T47D (cell line): ENCODE data around the gene GPR18.
"Not testable (repeated sequence)": the region's sequence is repeated elsewhere in the genome, so short reads cannot be mapped to it uniquely, and the experiment has no call there.

ENCODE experiments used
- DNase-seq, 2 experiments: peaks; one replicate each; pipeline versions ENCODE4 v3.0.0 to v3.0.0-alpha.2; 2011 to 2012; ENCODE audit warnings: low read depth in 1 of 2, low spot score in 1 of 2
- JUND ChIP-seq: IDR thresholded peaks from 2 replicates; pipeline ENCODE4 v1.6.1; 2012; ENCODE audit warnings: low read depth
- in situ Hi-C: cut with HindIII; loops from 2 replicates; pipeline ENCODE4 v1.10.0; 2016; ENCODE audit warnings: low sequenced_read_pairs, low pct_unique_long_range_greater_than_20kb

The GPR18 gene

DNA sequence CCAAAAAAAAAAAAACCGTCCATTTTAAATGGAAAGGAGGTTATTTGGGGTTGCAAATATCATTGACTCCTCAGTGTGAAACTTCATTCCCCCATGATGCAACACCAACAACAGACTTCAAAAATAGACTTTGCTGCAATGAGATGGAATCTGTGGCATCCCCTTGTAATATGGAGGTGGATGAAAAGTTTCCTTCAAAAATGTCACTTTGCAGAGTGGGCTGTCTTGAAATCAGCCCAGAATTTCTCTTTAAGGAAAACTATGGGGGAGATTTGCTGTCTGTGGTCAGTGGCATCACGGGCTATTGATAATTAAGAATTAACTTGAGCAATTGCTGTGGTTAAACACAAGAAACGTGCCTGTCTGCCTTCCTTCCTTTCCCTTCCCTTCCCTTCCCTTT lies 1.5 kb downstream of the GPR18 start:
- in situ Hi-C loops, result no loop called here
- no peak for TF ChIP-seq JUND

DNA sequence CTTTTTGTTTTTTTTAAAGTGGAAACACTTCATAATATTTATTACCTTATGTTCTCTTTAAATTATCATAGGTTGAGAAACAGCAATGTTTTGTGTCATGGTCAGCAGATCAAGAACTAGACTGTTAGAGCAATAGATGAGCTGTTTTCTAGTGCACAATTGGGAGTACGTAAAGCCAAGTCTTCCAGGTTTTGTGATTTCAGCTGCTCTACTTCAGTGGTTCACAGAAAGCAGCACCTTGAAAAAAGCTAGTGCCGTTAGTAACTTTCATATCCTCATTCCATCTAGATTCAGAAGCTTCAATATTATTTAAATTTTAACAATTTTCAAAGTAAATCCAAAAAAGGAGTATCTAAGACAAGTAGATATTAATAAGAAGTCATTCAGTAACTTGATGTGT lies 1.9 kb downstream of the GPR18 start:
- no peak for TF ChIP-seq JUND
- in situ Hi-C loops, result no loop called here
- DNase-seq, result no peak

More for the DNA sequence above, 1.5 kb downstream of the GPR18 start:
- no peak for DNase-seq

DNA sequence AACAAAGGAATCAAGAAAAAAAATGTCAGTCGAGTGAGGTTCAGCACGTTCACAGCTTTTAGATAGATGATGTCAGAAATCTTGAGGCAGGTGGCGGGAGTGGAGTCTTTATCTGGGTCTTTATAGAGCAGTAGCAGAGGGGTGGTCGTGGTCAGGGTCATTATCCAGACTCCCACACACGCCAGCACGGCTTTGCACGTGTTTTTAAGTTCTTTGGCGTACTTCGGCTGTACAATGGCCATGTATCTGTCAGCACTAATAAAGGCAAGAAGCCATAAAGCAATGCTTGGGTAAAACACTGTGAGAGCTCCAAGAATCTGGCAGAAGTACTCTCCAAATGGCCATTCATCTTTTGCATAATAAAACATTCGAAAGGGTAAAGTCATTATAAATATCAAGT lies 2.9 kb downstream of the GPR18 start:
- no peak for TF ChIP-seq JUND
- in situ Hi-C loops, result no loop called here
- no peak for DNase-seq

DNA sequence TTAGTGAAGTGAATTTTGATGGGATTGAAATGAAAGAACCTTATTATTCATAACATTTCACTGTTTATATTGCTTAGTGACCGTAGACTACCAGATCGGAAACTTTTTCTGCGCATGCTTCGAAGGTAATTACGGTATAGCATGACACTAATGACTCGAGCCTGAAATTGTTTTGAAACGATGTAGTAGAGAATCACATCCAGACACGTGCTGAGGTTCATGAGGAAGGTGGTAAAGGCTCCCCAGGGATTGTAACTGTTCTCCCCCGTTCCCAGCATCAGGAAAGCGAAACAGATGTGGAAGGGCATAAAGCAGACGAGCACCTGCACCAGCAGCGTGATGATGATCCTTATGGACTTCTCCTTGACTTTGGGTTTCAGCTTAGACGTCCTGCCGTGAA lies 3.3 kb downstream of the GPR18 start:
- TF ChIP-seq JUND, result no peak
- no peak for DNase-seq
- in situ Hi-C loops, result no loop called here

DNA sequence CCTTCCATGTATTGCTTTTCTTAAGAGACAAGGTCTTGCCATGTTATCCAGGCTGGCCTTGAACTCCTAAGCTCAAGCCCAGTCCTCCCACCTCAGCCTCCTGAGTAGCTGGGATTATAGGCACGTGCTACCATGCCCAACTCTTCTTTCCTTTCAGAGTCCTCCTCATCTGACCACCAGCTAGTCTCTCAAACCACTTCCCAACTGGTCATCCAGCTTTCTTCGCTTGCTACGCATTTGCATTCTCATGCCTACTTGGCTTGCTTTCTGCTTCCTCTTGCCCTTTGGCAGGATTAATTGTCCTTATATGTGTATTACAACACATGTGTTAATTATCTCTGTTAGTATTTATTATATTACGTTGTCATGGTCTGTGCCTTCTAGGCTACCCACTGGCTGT lies 6.3 kb downstream of the GPR18 start:
- TF ChIP-seq JUND, result no peak
- in situ Hi-C loops, result no loop called here
- no peak for DNase-seq

DNA sequence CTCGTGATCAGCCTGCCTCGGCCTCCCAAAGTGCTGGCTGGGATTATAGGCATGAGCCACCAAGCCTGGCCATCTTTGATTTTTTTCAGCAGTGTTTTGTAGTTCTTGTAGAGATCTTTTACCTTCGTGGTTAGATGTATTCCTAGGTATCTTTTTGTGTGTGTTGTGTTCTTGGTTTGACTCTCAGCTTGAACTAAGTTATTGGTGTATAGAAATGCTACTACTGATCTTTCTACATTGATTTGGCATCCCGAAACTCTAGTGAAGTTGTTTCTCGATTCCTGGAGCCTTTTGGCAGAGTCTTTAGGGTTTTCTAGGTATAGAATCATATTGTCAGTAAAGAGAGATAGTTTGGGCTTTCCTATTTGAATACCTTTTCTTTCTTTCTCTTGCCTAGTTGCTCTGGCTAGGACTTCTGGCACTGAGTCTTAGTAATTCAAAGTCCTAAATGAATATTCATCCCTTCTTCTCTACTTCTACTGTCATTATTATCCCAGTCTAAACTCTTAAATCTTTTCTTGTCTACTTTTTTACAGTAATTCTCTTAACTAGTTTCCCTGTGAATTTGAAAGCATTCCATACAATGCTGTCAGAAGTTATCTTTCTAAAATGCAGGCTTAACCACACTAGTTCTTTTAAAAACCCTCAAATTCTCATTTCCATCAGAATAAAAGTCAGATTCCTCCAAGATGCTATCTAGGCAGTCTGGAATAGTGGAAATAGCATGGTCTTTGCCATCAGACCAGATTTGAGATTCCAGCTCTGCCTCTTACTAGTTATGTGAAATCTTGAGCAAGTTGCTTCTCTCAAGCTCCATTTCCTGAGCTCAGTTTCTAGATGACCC lies 7.0 kb downstream of the GPR18 start:
- in situ Hi-C loops, result no loop called here
- no peak for TF ChIP-seq JUND
- no peak for DNase-seq

DNA sequence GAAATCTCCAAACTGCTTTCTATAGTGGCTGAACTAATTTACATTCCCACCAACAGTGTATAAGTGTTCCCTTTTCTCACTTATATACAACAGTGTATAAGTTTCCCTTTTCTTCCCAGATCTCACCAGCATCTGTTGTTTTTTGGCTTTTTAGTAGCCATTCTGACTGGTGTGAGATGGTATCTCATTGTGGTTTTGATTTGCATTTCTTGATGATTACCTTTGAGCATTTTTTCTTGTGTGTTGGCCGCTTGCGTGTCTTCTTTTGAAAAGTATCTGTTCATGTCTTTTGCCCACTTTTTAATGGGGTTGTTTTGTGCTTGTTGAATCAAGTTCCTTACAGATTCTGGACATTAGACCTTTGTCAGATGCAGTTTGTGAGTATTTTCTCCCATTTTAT lies 8.6 kb downstream of the GPR18 start:
- in situ Hi-C loops, DNase-seq: not testable (repeated sequence)

DNA sequence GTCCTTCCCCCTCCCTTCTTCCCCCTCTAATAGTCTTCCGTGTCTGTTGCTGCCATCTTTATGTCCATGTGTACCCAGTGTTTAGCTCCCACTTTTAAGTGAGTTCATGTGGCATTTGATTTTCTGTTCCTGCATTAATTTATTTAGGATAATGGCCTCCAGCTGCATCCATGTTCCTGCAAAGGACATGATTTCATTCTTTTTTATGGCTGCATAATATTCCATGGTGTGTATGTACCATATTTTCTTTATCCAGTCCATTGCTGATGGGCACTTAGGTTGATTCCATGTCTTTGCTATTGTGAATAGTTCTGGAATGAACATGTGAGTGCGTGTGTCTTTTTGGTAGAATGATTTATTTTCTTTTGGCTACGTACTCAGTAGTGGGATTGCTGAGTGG lies 9.0 kb downstream of the GPR18 start:
- not testable (repeated sequence) for DNase-seq

DNA sequence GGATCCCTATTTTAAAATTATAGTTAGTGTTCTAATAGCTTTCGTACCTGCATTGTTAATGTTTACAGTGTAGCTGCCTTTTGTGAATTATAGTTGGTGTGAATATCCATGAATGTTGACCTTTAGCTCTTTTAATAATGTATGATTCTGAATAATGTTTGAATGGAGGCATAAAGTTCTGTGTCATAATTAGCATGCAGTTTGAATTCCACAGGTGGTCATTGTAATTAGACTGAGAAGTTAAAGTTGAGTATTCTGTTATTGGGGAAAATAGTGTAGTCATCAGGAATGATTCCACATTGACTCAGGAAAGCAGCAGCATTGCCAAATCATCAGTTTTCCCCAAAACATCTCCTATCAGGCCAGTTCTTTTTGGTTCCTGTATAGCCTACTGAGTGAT lies 12.1 kb downstream of the GPR18 start:
- no peak for TF ChIP-seq JUND
- in situ Hi-C loops, result no loop called here
- no peak for DNase-seq

More for the DNA sequence above, 9.0 kb downstream of the GPR18 start:
- in situ Hi-C loops, result not testable (repeated sequence)

DNA sequence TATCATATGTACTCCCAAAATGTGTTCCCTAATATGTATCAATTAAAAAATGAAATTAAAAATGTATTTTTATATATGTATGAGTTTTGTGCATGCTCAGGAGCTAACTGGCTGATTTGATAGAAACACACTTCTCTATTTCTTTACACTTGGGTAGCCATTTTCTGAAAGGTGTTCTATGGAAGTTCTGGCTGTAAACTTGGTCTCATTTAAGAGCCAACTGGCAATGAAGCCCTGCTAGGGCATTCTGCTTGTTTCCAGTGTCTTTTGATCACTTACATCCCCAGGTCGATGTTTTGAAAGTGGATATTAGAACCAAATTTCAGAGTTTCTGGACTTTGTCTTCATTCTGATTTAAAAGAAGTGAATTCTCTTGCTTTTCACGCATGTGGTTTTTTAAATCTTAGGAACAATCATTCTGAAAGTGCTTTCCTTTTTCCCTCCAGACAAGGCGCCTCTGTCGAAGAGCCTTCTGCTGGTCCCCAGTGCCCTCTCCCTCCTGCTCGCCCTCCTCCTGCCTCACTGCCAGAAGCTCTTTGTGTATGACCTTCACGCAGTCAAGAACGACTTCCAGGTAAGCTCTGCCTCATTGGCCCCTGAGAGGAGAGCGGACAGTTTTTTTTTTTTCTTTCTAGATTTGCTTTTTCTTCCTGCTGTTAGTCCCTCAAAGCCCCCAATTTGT lies 20.1 kb downstream of the GPR18 start:
- no peak for DNase-seq
- in situ Hi-C loops, result no loop called here
- TF ChIP-seq JUND, result no peak

DNA sequence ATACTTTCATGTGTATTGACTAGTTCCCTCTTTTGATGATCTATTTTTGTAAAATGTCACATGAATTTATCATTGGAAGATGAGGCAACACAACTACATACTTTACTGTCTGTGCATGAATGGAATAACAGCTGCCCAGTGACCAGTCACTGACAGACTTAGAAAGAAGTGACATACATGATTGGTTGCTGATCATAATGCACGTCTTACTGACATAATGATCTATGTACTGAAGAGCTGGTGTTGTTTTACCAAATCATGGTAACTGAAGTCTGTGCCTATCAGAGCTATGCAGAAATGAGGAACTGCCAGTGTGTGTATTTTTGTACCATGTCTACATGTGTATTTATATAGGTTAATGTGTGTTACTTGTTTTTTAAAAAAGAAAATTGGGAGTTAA lies 26.5 kb downstream of the GPR18 start:
- DNase-seq, result no peak
- in situ Hi-C loops, result no loop called here
- TF ChIP-seq JUND, result no peak

DNA sequence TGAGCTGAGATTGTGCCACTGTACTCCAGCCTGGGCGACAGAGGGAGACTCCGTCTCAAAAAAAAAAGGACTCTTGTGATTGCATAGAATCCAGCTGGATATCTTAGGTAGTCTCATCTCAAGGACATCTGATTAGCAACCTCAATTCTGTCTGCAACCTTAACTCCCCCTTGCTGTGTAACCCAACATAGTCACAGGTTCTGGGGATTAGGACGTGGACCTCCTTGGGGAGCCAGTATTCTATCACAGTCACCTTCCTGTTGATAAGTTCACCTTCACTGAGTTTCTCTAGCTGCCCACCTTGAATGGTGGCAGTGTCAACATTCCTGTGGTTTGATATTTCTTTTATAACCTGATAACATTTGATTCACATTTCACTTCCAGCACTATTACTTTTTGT lies 27.2 kb downstream of the GPR18 start:
- in situ Hi-C loops, result no loop called here

DNA sequence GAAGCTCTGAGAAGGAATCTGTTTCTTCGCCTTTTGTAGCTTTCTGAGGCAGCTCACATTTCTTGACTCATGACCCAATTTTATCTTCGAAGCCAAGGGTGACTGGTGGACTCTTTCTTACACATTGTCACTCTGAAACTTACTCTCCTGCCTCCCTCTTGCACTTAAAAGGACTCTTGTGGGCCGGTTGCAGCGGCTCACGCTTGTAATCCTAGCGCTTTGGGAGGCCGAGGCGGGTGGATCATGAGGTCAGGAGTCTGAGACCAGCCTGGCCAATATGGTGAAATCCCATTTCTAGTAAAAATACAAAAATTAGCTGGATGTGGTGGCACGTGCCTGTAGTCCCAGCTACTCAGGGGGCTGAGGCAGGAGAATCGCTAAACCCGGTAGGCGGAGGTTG lies 27.6 kb downstream of the GPR18 start:
- in situ Hi-C loops, DNase-seq: not testable (repeated sequence)

More for the DNA sequence above, 27.2 kb downstream of the GPR18 start:
- TF ChIP-seq JUND, result no peak
- DNase-seq, result no peak
